ENCODE measurements around the gene PCSK5. TPM values are rescaled to one million over a fixed set of nuclear protein-coding genes. Genes with fewer than 3 reads are reported as not detected.

PCSK5 gene
- total and polyA plus RNA-seq, 10 donors = 0.28 to 8.1 (median 5.5) TPM

GRCh38 chr9:75891771-75892215, 1.3 kb downstream of the PCSK5 start:
- H3K27ac ChIP-seq = peak overlapping the region in 2 of 8 donors; percentile 81 to 83
- H3K4me3 ChIP-seq = peak overlapping the region; percentile 62 to 88 (median 72)
- H3K4me1 ChIP-seq = peaks cover 6 to 50% (median 34%) of the 10 kb centered on the region in 6 donors
- TF ChIP-seq CTCF (IDR thresholded peaks at IDR 0.05 in 8 of 11, conservative IDR thresholded peaks at IDR 0.05 in 3 of 11) (no peak), POLR2A (IDR thresholded peaks at IDR 0.05) (no peak), POLR2AphosphoS5 (IDR thresholded peaks at IDR 0.05) (no peak)
- no peaks in the 10 kb centered on the region for H3K36me3 ChIP-seq
- WGBS, 5 donors = 1 to 2% (median 1%) methylated on average over 32 of the region's 32 CpGs
- no peak for DNase-seq
- H3K9me3 ChIP-seq = no peaks in the 10 kb centered on the region
- H3K27me3 ChIP-seq (replicated peaks in 1 of 7) = peaks cover 0 to 51% (median 12%) of the 10 kb centered on the region in 7 donors
- intact Hi-C loops (cut with DNase I; ENCODE audit: low total_unique reads) = no loop called here

- H3K36me3 ChIP-seq = no peaks in the 10 kb centered on the region
- no peak for DNase-seq
- H3K27me3 ChIP-seq (replicated peaks in 1 of 7) = peaks cover 0 to 51% (median 12%) of the 10 kb centered on the region in 7 donors
- no peaks in the 10 kb centered on the region for H3K9me3 ChIP-seq
- no peak for TF ChIP-seq CTCF (IDR thresholded peaks at IDR 0.05 in 8 of 11, conservative IDR thresholded peaks at IDR 0.05 in 3 of 11)
- TF ChIP-seq POLR2A (IDR thresholded peaks at IDR 0.05) = no peak
- peak in 1 of 3 donors; percentile 34 for TF ChIP-seq POLR2AphosphoS5 (IDR thresholded peaks at IDR 0.05)
- intact Hi-C loops (cut with DNase I; ENCODE audit: low total_unique reads) = no loop called here
- no peak overlapping the region for H3K27ac ChIP-seq
- H3K4me3 ChIP-seq = peak overlapping the region; percentile 62 to 88 (median 72)
- 1 to 5% (median 2%) methylated on average over 15 to 31 of the region's 31 CpGs for WGBS, 5 donors
- H3K4me1 ChIP-seq = peaks cover 6 to 50% (median 34%) of the 10 kb centered on the region in 6 donors
Measured at GRCh38 chr9:75892216-75892911, 1.9 kb downstream of the PCSK5 start.

- peaks cover 0 to 50% (median 12%) of the 10 kb centered on the region in 7 donors for H3K27me3 ChIP-seq (replicated peaks in 1 of 7)
- intact Hi-C loops (cut with DNase I; ENCODE audit: low total_unique reads) = no loop called here
- H3K4me3 ChIP-seq = peak overlapping the region in 3 of 8 donors; percentile 62 to 88 (median 74)
- H3K9me3 ChIP-seq = no peaks in the 10 kb centered on the region
- H3K36me3 ChIP-seq = no peaks in the 10 kb centered on the region
- WGBS, 5 donors = 55 to 80% (median 63%) methylated on average over 3 of the region's 3 CpGs
- DNase-seq = no peak
- H3K4me1 ChIP-seq = peaks cover 6 to 50% (median 34%) of the 10 kb centered on the region in 6 donors
- H3K27ac ChIP-seq = no peak overlapping the region
- TF ChIP-seq POLR2A (IDR thresholded peaks at IDR 0.05) (no peak), POLR2AphosphoS5 (IDR thresholded peaks at IDR 0.05) (no peak), CTCF (IDR thresholded peaks at IDR 0.05 in 8 of 11, conservative IDR thresholded peaks at IDR 0.05 in 3 of 11) (no peak)
Measured at GRCh38 chr9:75893106-75893505, 2.6 kb downstream of the PCSK5 start.

GRCh38 chr9:75894566-75894965, 4.1 kb downstream of the PCSK5 start:
- no peak for DNase-seq
- H3K27ac ChIP-seq = no peak overlapping the region
- WGBS, 5 donors = 94 to 97% (median 95%) methylated on average over 3 of the region's 3 CpGs

More at GRCh38 chr9:75894566-75894965, 4.1 kb downstream of the PCSK5 start:
- intact Hi-C loops (cut with DNase I; ENCODE audit: low total_unique reads) = no loop called here
- Histone ChIP-seq H3K27me3 (replicated peaks in 1 of 7) (peaks cover 0 to 43% (median 12%) of the 10 kb centered on the region in 7 donors), H3K4me1 (peaks cover 6 to 44% (median 30%) of the 10 kb centered on the region in 6 donors), H3K36me3 (no peaks in the 10 kb centered on the region), H3K9me3 (no peaks in the 10 kb centered on the region), H3K4me3 (no peak overlapping the region)
- TF ChIP-seq POLR2A (IDR thresholded peaks at IDR 0.05) = no peak
- TF ChIP-seq POLR2AphosphoS5 (IDR thresholded peaks at IDR 0.05) = no peak
- no peak for TF ChIP-seq CTCF (IDR thresholded peaks at IDR 0.05 in 8 of 11, conservative IDR thresholded peaks at IDR 0.05 in 3 of 11)
